Calu3 (cell line): ENCODE results near the gene PCGF2. TPM values are rescaled to one million over a fixed set of nuclear protein-coding genes. Genes with fewer than 3 reads are reported as not detected.

Experiments
- BruUV-seq: library from RNA; stranded (reverse); fragments of 400-500 nt; replicated peaks from 2 replicates; lab custom pipeline; 2021; lab: Mats Ljungman, UMichigan
- CTCF ChIA-PET: fragments of 300-600 bp; sonication (Branson Sonifier 250); formaldehyde crosslinking; loops from one replicate; lab custom pipeline; 2022; ENCODE audit warnings: antibody characterized with exemption; lab: Charles Lee
- DNase-seq: peaks from one replicate; pipeline ENCODE4 v3.0.0; 2022
- H3K27ac Mint-ChIP-seq: one replicate; pipeline ENCODE4 v1.8.0; 2022; ENCODE audit warnings: mixed read lengths; ENCODE audit not compliant: unreplicated experiment
- H3K27me3 Mint-ChIP-seq: one replicate; pipeline ENCODE4 v1.8.0; 2022; ENCODE audit warnings: mixed read lengths; ENCODE audit not compliant: unreplicated experiment
- H3K36me3 Mint-ChIP-seq: one replicate; pipeline ENCODE4 v1.8.0; 2022; ENCODE audit warnings: mild to moderate bottlenecking, moderate library complexity, mixed read lengths; ENCODE audit not compliant: insufficient read depth, unreplicated experiment
- H3K4me1 Mint-ChIP-seq: one replicate; pipeline ENCODE4 v1.8.0; 2022; ENCODE audit warnings: mild to moderate bottlenecking, low read depth, mixed read lengths; ENCODE audit not compliant: unreplicated experiment
- H3K4me3 Mint-ChIP-seq: one replicate; pipeline ENCODE4 v1.8.0; 2022; ENCODE audit warnings: mild to moderate bottlenecking, low read depth, moderate library complexity, mixed read lengths; ENCODE audit not compliant: unreplicated experiment
- H3K9me3 Mint-ChIP-seq: one replicate; pipeline ENCODE4 v1.8.0; 2022; ENCODE audit warnings: low read depth, mixed read lengths; ENCODE audit not compliant: unreplicated experiment
- intact Hi-C: fragments of 100-400 bp; cut with micrococcal nuclease; formaldehyde crosslinking; loops from one replicate; pipeline ENCODE4 v1.10.0; 2022; ENCODE audit not compliant: unreplicated experiment
- total RNA-seq: library from RNA; stranded (reverse); gene quantifications from 2 replicates; pipeline ENCODE4 v1.2.3, GENCODE V29; 2022
- TF ChIP-seq, protein P1 (sequence below): fragments of 200-600 bp; IDR thresholded peaks from one replicate; pipeline ENCODE4 v1.8.0; 2022; ENCODE audit warnings: antibody characterized with exemption; ENCODE audit not compliant: unreplicated experiment

The PCGF2 gene
- total RNA-seq, 1 experiment from 2014 or later, result 205 TPM

DNA sequence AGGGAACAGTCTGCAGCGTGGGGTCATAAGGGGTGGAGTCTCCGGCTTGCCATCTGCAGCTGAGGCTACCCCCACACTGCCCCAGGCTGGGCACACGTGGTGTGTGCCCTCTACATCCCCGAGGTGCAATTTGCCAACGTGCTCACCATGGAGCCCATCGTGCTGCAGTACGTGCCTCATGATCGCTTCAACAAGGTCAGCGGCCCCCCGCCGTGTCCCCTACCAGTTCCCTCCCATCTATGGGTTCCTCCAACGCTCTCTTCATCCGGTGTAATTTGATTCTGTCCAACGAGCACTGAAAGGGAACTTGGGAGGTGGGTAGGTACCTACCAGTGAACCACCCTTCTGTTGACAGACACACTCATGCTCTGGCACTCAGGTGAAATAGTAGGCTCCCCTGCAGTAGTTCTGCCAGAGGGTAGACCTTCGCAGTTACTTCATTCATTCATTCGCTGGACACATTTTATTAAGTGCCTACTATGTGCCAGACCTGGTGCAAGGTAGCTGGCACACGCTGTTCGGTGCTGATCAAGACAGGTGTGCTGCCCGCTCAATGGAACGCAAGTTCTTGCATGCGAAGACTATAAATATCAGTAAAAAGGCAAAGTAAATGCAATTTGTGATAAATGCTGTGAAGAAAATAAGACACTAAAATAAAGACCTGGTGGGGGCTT is 40.3 kb downstream of the PCGF2 start:
- no peak overlapping the region for H3K27ac Mint-ChIP-seq
- peaks cover 40% of the 10 kb centered on the region for H3K4me1 Mint-ChIP-seq
- peaks cover 90% of the 10 kb centered on the region for H3K36me3 Mint-ChIP-seq
- intact Hi-C loops, result no loop called here
- TF ChIP-seq, protein P1, sequence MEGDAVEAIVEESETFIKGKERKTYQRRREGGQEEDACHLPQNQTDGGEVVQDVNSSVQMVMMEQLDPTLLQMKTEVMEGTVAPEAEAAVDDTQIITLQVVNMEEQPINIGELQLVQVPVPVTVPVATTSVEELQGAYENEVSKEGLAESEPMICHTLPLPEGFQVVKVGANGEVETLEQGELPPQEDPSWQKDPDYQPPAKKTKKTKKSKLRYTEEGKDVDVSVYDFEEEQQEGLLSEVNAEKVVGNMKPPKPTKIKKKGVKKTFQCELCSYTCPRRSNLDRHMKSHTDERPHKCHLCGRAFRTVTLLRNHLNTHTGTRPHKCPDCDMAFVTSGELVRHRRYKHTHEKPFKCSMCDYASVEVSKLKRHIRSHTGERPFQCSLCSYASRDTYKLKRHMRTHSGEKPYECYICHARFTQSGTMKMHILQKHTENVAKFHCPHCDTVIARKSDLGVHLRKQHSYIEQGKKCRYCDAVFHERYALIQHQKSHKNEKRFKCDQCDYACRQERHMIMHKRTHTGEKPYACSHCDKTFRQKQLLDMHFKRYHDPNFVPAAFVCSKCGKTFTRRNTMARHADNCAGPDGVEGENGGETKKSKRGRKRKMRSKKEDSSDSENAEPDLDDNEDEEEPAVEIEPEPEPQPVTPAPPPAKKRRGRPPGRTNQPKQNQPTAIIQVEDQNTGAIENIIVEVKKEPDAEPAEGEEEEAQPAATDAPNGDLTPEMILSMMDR, result no peak
- no peaks in the 10 kb centered on the region for H3K9me3 Mint-ChIP-seq
- CTCF ChIA-PET, result interaction anchor here (0.7 to 2.8 kb wide), 3 partner anchors 27 to 42 kb away, joined by 3 to 9 read pairs (median 4); no protein-coding TSS in a partner anchor
- DNase-seq, result no peak
- no peaks in the 10 kb centered on the region for H3K27me3 Mint-ChIP-seq
- H3K4me3 Mint-ChIP-seq, result peak overlapping the region; percentile 85
- BruUV-seq, result no TSS peak

DNA sequence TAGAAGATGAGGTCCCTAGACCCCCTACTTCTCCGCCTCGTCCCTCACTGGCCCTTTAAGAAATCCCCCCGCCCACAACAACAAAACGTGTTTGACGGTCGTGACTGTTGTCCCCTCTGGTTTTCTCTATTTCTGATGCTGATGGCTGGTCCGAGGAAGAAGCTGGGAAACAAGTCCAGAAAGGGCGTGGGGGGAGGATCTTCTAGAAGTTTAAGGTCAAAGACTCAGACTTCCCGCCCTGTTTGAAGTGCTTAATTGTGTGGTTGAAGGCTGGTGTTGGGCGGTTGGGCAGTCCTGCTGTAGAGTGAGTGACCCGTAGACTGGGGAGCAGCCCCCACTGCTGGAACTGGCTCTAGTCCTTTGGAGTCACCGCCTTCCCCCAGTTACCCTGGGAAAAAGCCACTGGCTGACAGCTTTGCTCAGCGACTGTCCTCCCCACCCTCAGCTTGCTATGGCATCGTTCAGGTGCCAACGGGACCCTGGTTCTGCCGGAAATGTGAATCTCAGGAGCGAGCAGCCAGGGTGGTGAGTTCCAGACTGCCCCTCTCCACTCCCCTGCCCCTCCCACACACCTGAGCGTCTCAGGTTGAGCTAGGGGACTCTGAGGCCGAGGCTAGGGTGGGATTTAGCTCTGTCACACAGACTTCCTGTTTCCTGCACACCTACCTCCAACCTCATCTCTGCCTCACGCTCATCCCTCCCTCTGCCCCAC is 41.5 kb downstream of the PCGF2 start:
- Mint-ChIP-seq H3K4me1 (peaks cover 40% of the 10 kb centered on the region), H3K36me3 (peaks cover 94% of the 10 kb centered on the region), H3K9me3 (no peaks in the 10 kb centered on the region), H3K4me3 (peak overlapping the region; percentile 85), H3K27me3 (no peaks in the 10 kb centered on the region), H3K27ac (peak overlapping the region; percentile 90)
- TF ChIP-seq, protein P1, result no peak
- intact Hi-C loops, result loop anchor here (1.0 kb wide), 1 partner anchor 43 kb away; no protein-coding TSS in a partner anchor
- peak; percentile 42 for DNase-seq
- CTCF ChIA-PET, result interaction anchor here (0.5 to 6.2 kb wide), 11 partner anchors 12 to 1106 kb away, joined by 3 to 38 read pairs (median 7); partner anchors contain the start of genes CISD3 and PLXDC1
- TSS peak; percentile 12 for BruUV-seq

DNA sequence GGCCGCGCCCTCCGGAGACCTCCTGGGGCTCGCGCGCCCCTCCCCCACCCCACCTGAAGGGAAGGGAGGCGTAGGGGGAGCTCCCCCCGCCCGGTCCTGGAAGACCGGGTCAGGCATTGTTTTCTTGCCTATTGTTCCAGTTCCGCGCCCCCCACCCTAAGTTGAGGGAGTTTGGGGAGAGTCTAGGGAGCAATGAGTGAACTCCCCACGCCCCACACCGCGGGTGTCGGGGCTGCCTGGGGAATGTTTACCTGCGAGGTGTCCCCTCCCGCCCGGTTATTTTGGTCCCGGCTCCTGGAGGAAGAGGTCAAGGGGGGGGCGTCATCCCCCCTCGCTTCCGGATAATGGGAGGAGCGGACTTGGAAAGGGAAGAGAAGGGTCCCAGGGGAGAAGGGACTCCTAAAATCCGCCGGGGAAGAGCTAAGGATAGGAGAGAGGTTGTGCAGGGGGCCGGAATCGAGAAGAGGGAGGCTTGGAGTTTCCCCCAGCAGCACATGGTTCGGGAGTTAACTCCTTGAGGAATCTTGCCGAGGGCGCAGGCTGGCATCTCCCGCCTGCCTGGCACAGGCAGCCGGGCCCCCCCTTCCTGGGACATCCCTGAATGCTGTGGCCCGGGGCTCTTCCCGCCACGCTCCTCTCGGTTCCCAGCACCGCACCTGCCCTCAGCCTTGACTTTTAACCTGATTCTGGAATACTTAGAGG is 42.2 kb downstream of the PCGF2 start:
- CTCF ChIA-PET, result interaction anchor here (0.6 to 6.2 kb wide), 14 partner anchors 8 to 469 kb away, joined by 3 to 38 read pairs (median 6); partner anchors contain the start of genes CISD3 and PLXDC1
- DNase-seq, result peak; percentile 80
- Mint-ChIP-seq H3K9me3 (no peaks in the 10 kb centered on the region), H3K36me3 (peaks cover 93% of the 10 kb centered on the region), H3K27me3 (no peaks in the 10 kb centered on the region), H3K4me3 (peak overlapping the region; percentile 85), H3K27ac (peak overlapping the region; percentile 90), H3K4me1 (peaks cover 40% of the 10 kb centered on the region)
- BruUV-seq, result no TSS peak
- intact Hi-C loops, result loop anchor here (1.0 kb wide), 1 partner anchor 43 kb away; no protein-coding TSS in a partner anchor
- TF ChIP-seq, protein P1, result peak; percentile 29

DNA sequence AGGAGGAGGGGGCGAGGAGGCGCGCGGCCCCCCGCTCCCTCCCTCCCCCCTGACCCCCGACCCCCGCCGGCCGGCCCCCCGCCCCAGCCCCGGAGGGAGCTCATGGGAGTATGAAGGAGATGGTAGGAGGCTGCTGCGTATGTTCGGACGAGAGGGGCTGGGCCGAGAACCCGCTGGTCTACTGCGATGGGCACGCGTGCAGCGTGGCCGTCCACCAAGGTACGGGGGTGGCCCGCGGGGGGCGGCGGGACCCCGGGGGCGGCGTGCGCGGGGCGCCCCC is 42.7 kb downstream of the PCGF2 start:
- Mint-ChIP-seq H3K9me3 (no peaks in the 10 kb centered on the region), H3K27me3 (peaks cover 3% of the 10 kb centered on the region), H3K4me3 (peak overlapping the region; percentile 85), H3K4me1 (peaks cover 42% of the 10 kb centered on the region), H3K36me3 (peaks cover 88% of the 10 kb centered on the region), H3K27ac (peak overlapping the region; percentile 90)
- TF ChIP-seq, protein P1, result no peak
- DNase-seq, result no peak
- intact Hi-C loops, result no loop called here
- CTCF ChIA-PET, result interaction anchor here (0.6 to 6.2 kb wide), 11 partner anchors 9 to 147 kb away, joined by 3 to 38 read pairs (median 4); partner anchors contain the start of gene CISD3
- BruUV-seq, result no TSS peak
